Fibroblast of the aortic adventitia (primary cell): Measurements from ENCODE around the gene MAFF. TPM values are rescaled to one million over a fixed set of nuclear protein-coding genes. Genes with fewer than 3 reads are reported as not detected.
"Not testable (repeated sequence)": the region's sequence is repeated elsewhere in the genome, so short reads cannot be mapped to it uniquely, and the experiment has no call there.

Source experiments
- DNase-seq: peaks from one replicate; pipeline ENCODE4 v3.0.0-alpha.2; 2010; ENCODE audit warnings: low read depth
- H3K4me3 ChIP-seq: 2 replicates; pipeline ENCODE4 v1.5.1; 2011; ENCODE audit warnings: low read depth, mild to moderate bottlenecking, control low read depth, low read length, moderate library complexity
- CTCF ChIP-seq: IDR thresholded peaks from 2 replicates; pipeline ENCODE4 v1.5.1; 2011; ENCODE audit warnings: mild to moderate bottlenecking, low read length, control low read depth, inconsistent platforms; ENCODE audit not compliant: insufficient read depth
- total RNA-seq: library from RNA; depleted of rRNA; stranded (reverse); fragments of >200 nt; gene quantifications from 2 replicates; pipeline ENCODE4 v1.2.3, GENCODE V29; 2012; ENCODE audit warnings: low replicate concordance

Gene MAFF
- 21.8 and 33.7 TPM in 2 replicates for total RNA-seq

- H3K4me3 ChIP-seq: peak within 1 kb of the TSS; percentile 90
- no peak for TF ChIP-seq CTCF
- DNase-seq: peak; percentile 97
Measured at GRCh38 chr22:38201711-38202436, at the start of gene MAFF. Gene MAFF (plus strand): TSS chr22:38201994. CDS start chr22:38213854, 11,860 bp downstream.

- no peak for DNase-seq
- H3K4me3 ChIP-seq: no peak overlapping the region
- TF ChIP-seq CTCF: no peak
Measured at GRCh38 chr22:38153821-38154562, 47.8 kb upstream of the MAFF start.

GRCh38 chr22:38154563-38154915 lies 47.3 kb upstream of the MAFF start:
- not testable (repeated sequence) for DNase-seq, H3K4me3 ChIP-seq

- DNase-seq: no peak
- TF ChIP-seq CTCF: no peak
- H3K4me3 ChIP-seq: no peak overlapping the region
Measured at GRCh38 chr22:38155703-38156102, 46.1 kb upstream of the MAFF start.

- DNase-seq: no peak
- no peak for TF ChIP-seq CTCF
- H3K4me3 ChIP-seq: no peak overlapping the region
Measured at GRCh38 chr22:38162881-38163843, 38.6 kb upstream of the MAFF start.

GRCh38 chr22:38163844-38164550 lies 37.8 kb upstream of the MAFF start:
- no peak overlapping the region for H3K4me3 ChIP-seq
- no peak for DNase-seq
- TF ChIP-seq CTCF: no peak
